HL-60 (cell line): ENCODE results near the gene CDH23.

ENCODE experiments used
- DNase-seq, 2 experiments: peaks; one replicate each; pipeline ENCODE4 v3.0.0-alpha.2; 2010 to 2020; ENCODE audit warnings: low read depth in 1 of 2, low spot score in 1 of 2
- H3K27ac ChIP-seq: fragments of 250-450 bp; sonication (Bioruptor Pico); replicated peaks from 2 replicates; pipeline ENCODE4 v1.5.1; 2020; ENCODE audit warnings: mild to moderate bottlenecking, moderate library complexity
- H3K27me3 ChIP-seq: fragments of 250-450 bp; sonication (Bioruptor Pico); 2 replicates; pipeline ENCODE4 v1.5.1; 2021; ENCODE audit warnings: mild to moderate bottlenecking, moderate library complexity; ENCODE audit not compliant: insufficient read depth, poor library complexity, severe bottlenecking
- H3K4me3 ChIP-seq: replicated peaks from 2 replicates; pipeline ENCODE4 v1.5.1; 2011; ENCODE audit warnings: mild to moderate bottlenecking, control low read depth, low read length; ENCODE audit not compliant: insufficient read depth
- GABPA ChIP-seq: IDR thresholded peaks from 2 replicates; pipeline ENCODE4 v1.6.1; 2012; ENCODE audit warnings: low read depth
- POLR2AphosphoS5 ChIP-seq: IDR thresholded peaks from 2 replicates; pipeline ENCODE4 v1.6.1; 2012; ENCODE audit warnings: low read depth
- SPI1 ChIP-seq: IDR thresholded peaks from 2 replicates; pipeline ENCODE4 v1.6.1; 2012; ENCODE audit warnings: low read depth, mild to moderate bottlenecking, borderline replicate concordance
- TF ChIP-seq, protein P1 (sequence below): IDR thresholded peaks from one replicate; pipeline ENCODE4 v1.5.1; 2011; ENCODE audit warnings: low read length, control low read depth, inconsistent platforms; ENCODE audit not compliant: insufficient read depth
- TF ChIP-seq, protein P2 (sequence below): IDR thresholded peaks from 2 replicates; pipeline ENCODE4 v1.6.1; 2012; ENCODE audit warnings: low read depth; ENCODE audit not compliant: insufficient replicate concordance

The CDH23 gene

DNA sequence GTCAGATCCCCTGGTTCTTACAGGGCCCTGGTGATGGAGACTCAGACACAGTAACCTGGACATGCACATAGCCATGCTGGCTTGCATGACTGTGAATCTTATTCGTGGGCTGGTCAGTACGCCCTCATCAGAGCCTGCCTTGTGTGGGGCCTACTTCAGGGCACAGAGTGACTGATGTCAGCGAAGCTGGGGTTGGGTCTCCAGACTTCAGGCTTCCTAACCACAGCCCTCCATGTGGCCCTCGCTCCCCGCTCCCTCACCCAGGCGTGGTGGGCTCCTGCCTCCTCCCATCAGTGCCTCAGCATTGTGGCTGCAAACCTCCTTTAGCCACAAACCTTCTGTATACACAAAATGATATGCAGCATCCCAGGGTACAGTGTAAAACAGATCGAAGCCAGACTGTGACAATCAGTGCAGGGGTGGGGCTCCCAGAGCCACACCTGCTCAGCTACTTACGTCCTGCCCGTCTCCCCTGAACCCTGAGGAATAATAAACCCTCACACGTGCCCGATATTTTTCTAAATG, 329.9 kb downstream of the CDH23 start:
- TF ChIP-seq GABPA (no peak), SPI1 (no peak), POLR2AphosphoS5 (no peak)
- TF ChIP-seq, protein P1, sequence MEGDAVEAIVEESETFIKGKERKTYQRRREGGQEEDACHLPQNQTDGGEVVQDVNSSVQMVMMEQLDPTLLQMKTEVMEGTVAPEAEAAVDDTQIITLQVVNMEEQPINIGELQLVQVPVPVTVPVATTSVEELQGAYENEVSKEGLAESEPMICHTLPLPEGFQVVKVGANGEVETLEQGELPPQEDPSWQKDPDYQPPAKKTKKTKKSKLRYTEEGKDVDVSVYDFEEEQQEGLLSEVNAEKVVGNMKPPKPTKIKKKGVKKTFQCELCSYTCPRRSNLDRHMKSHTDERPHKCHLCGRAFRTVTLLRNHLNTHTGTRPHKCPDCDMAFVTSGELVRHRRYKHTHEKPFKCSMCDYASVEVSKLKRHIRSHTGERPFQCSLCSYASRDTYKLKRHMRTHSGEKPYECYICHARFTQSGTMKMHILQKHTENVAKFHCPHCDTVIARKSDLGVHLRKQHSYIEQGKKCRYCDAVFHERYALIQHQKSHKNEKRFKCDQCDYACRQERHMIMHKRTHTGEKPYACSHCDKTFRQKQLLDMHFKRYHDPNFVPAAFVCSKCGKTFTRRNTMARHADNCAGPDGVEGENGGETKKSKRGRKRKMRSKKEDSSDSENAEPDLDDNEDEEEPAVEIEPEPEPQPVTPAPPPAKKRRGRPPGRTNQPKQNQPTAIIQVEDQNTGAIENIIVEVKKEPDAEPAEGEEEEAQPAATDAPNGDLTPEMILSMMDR, result no peak
- TF ChIP-seq, protein P2, sequence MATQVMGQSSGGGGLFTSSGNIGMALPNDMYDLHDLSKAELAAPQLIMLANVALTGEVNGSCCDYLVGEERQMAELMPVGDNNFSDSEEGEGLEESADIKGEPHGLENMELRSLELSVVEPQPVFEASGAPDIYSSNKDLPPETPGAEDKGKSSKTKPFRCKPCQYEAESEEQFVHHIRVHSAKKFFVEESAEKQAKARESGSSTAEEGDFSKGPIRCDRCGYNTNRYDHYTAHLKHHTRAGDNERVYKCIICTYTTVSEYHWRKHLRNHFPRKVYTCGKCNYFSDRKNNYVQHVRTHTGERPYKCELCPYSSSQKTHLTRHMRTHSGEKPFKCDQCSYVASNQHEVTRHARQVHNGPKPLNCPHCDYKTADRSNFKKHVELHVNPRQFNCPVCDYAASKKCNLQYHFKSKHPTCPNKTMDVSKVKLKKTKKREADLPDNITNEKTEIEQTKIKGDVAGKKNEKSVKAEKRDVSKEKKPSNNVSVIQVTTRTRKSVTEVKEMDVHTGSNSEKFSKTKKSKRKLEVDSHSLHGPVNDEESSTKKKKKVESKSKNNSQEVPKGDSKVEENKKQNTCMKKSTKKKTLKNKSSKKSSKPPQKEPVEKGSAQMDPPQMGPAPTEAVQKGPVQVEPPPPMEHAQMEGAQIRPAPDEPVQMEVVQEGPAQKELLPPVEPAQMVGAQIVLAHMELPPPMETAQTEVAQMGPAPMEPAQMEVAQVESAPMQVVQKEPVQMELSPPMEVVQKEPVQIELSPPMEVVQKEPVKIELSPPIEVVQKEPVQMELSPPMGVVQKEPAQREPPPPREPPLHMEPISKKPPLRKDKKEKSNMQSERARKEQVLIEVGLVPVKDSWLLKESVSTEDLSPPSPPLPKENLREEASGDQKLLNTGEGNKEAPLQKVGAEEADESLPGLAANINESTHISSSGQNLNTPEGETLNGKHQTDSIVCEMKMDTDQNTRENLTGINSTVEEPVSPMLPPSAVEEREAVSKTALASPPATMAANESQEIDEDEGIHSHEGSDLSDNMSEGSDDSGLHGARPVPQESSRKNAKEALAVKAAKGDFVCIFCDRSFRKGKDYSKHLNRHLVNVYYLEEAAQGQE, result no peak
- Histone ChIP-seq H3K4me3 (no peak overlapping the region), H3K27ac (peak overlapping the region; percentile 85), H3K27me3 (no peaks in the 10 kb centered on the region)
- no peak for DNase-seq

DNA sequence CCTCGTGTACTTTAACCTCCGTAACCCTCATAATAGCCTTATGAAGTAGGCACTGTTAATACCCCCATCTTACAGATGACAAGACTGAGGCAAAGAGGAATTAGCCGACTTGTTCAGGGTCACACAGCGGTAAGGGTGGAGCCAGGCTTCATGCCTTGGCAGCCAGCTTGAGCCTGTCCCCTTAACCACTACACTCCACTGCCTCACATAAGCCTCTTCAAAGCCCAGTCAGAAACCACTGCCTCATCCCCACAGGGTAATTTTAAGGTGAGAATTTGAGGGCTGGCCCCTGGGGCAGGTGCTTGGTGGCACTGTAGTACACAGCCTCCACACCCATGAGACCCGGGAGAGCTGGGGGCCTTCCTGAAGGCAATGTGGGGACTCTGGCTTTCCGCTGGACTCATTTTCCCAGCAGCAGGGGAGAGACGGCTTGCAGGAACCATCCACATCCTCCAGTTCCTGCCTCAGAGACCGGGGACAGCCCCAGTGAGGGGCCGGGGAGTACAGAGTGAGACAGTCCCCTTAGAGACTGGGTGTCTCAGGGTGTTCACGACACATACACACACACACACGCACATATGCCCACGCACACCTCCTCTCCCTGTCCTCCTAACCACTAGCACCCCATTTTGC, 330.5 kb downstream of the CDH23 start:
- DNase-seq, result no peak
- no peak for TF ChIP-seq POLR2AphosphoS5
- TF ChIP-seq, protein P2, result no peak
- TF ChIP-seq SPI1, result no peak
- TF ChIP-seq, protein P1, result no peak
- no peak for TF ChIP-seq GABPA
- H3K4me3 ChIP-seq, result no peak overlapping the region
- H3K27ac ChIP-seq, result peak overlapping the region; percentile 85
- H3K27me3 ChIP-seq, result no peaks in the 10 kb centered on the region

DNA sequence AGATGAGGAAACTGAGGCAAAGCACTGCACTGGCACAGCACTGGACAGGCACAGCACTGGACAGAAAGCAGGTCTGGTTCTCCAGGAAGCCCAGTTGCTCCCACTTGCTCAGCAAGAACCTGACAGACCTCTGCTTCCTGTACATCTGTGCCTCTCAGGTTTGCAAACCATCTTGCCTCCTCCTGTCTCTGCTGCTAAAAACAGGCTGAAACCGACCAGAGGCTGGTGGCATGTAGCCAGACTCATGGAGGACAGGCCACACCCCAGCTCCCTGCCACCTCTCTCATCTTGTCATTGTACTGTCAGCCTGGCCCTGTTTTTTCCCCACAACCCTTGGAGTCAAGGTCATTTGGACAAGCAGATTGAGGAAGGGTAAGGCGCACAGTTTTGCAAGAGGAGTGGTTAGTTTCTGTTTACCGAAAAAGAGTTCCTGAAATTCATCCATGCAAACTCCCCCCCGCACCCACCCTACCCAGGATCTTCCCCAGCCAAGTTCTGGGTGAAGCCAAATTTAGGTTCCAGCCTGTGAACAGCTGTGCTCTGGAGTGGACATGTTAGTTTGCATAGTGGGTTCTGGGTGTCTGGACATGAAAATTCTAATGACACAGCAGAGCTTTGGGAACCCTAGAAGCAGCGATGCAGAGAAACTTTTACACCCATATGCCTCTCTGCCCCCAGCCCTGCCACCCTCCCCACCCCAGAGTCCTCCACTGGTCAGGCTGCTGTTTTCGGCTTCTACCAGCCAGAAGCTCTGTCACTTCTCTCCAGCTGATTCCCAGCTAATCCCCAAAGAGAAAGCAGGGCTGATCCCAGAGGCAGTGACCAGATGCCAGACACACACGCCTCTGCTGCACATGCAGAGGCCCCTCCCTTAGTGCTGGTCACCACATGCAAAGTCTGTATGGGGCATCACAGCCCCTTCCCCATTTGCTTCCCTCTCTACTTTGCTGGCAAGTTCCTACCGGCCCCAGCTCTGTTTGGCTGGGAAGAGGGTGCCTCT, 331.3 kb downstream of the CDH23 start:
- no peak overlapping the region for H3K4me3 ChIP-seq
- H3K27ac ChIP-seq, result peak overlapping the region; percentile 85
- no peak for TF ChIP-seq GABPA
- TF ChIP-seq POLR2AphosphoS5, result peak; percentile 69
- TF ChIP-seq, protein P1, result no peak
- TF ChIP-seq SPI1, result peak; percentile 81
- TF ChIP-seq, protein P2, result no peak
- peak in 1 of 2 experiments; percentile 97 for DNase-seq
- no peaks in the 10 kb centered on the region for H3K27me3 ChIP-seq
